Left kidney (tissue), 8 donors: ENCODE measurements around the gene HCAR3. TPM values are rescaled to one million over a fixed set of nuclear protein-coding genes. Genes with fewer than 3 reads are reported as not detected.
"Not testable (repeated sequence)": the region's sequence is repeated elsewhere in the genome, so short reads cannot be mapped to it uniquely, and the experiment has no call there.

Experiments used
- DNase-seq: peaks from one replicate; pipeline ENCODE4 v3.0.0-alpha.2; 2013
- long read RNA-seq, 8 donors: transcript quantifications; one replicate each; lab custom pipeline, GENCODE V29; 2026
- polyA plus RNA-seq: library from polyadenylated mRNA; unstranded; fragments of 120-200 nt; gene quantifications from one replicate; pipeline ENCODE4 v1.2.1, GENCODE V29; 2013; ENCODE audit not compliant: insufficient read length

The HCAR3 gene
- 0.30 TPM for polyA plus RNA-seq
- long read RNA-seq, donor 1, partial matches to known transcripts: 0 of 1 reads
- long read RNA-seq, donor 1, other reads (novel, unspliced or antisense): 0 of 1 reads
- long read RNA-seq, donor 2: 0 reads
- long read RNA-seq, donor 3, partial matches to known transcripts: 0 of 1 reads
- long read RNA-seq, donor 3, other reads (novel, unspliced or antisense): 0 of 1 reads
- long read RNA-seq, donor 4: 0 reads
- long read RNA-seq, donor 5: 0 reads
- long read RNA-seq, donor 6: 0 reads
- long read RNA-seq, donor 7: 0 reads
- long read RNA-seq, donor 8, partial matches to known transcripts: 0 of 1 reads
- long read RNA-seq, donor 8, other reads (novel, unspliced or antisense): 0 of 1 reads

DNA sequence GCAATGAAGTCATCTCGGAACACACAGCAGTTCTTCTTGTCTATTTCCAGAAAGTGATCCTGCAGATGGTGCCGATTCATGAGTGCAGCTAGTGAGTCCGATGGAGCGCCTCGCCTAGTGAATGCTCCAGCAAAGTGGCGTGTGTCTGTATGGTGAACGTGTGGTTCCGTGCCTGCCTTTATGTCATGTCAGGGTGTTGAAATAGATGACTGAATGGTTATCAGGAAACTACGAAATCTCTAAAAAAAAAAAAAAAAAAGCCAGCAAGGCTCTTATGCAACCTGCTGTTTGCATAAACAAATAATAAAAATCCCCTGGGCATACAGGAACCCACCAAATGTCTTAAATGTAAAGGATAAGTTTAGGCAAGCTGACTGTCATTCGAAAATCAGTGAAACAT is at the start of gene HCAR3:
TSS of gene HCAR3 (minus strand) at position 154 of the 400 bp plus-strand sequence. CDS start at position 80, 74 bp downstream.
- not testable (repeated sequence) for DNase-seq

DNA sequence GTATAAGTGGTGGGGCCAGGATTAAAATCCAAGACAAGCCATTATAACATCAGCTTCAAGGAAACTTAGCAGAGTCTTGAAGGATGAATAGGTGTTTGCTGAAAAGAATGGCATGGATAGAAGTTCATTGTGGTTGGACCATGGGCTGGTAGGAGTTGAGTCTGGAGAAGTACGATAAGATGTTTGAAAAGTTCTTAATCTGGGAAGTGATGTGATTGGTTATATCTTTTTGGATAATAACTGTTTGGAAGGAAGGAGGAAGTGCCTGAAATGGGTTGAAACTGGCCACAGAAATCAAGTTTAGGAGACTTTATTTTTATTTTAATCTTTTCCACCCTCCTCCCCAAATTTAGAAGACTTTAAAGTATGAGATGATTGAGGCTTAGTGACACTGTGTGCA is 41.0 kb upstream of the HCAR3 start:
- no peak for DNase-seq

DNA sequence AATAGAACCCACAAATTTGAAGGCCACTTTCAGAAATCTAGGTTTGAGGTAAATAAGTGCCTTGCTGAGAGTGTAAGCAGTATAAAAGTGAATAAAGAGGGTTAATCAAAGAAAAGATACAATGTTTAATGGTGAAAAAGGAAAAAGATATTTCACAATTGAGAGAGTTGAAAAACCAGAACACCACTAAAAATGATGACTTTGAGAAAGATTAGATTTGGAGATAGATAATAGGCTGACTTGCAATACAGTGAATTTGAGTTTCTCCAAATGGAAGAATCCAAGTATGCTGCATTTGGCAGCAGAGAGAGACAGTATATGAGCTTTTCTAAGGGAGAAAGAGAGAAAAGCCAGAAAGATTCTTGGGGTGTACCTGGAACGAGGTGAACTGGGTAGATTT is 38.2 kb upstream of the HCAR3 start:
- DNase-seq: no peak

DNA sequence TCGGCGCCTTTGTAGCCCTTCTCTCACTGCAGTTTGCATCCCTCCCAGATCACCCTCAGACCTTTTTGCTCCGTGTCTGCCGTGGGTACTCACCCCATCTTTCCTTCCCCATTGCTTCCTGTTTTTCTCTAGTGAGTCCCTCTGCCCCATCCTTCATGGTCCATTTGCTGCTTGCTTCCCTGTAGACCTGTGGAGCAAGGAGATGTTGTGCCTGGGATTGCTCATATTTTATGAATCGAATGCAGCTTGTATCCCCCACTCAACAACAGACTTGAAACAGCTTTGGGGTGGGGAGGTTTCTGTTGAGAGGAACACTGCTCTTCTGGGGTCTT is 36.7 kb upstream of the HCAR3 start:
- no peak for DNase-seq

DNA sequence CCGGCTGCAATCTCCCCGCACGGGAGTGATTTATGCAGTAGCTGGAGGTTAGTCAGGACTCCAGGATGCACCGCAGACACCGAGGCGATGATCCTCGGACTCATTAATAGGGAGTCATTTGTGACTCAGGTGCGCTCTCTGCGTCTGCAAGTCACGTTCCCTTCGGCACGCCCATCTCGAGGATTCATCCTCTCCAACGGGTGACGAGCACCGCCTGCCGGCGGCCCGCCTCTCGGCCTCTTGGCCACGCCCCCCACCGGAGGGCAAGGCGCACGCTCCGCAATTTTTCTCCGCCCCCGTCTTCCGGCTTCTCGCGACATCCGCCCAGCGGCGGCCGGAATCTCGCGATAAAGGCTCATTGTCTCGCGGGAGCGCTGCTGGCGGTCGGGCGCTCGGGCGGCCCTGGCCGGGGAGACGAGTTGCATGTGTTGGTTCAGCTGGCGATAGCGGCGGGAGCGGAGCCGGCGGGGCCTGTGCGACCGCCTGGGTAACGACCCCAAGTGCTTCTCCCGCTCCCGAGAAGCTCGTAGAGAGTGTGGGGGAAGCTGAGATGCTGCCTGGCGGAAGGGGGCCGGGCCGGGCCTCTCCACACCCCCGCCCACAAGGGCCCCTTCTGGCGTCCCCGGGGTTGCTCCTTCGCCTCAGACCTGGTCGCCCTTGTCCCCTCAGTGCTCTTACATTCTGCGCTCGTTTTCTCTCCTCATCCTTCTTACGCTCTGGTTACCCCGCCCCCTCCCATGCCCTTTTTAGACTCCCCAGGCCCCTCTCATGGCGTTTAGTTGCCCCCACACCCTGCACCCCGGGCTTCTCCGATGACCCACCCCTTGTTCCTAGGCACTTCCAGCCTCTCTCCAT is 36.1 kb upstream of the HCAR3 start, which contains the start of gene DENR:
TSS of gene DENR (plus strand) at position 361 of the 855 bp plus-strand sequence. CDS start 878 bp downstream, outside the sequence.
- peak; percentile 96 for DNase-seq

DNA sequence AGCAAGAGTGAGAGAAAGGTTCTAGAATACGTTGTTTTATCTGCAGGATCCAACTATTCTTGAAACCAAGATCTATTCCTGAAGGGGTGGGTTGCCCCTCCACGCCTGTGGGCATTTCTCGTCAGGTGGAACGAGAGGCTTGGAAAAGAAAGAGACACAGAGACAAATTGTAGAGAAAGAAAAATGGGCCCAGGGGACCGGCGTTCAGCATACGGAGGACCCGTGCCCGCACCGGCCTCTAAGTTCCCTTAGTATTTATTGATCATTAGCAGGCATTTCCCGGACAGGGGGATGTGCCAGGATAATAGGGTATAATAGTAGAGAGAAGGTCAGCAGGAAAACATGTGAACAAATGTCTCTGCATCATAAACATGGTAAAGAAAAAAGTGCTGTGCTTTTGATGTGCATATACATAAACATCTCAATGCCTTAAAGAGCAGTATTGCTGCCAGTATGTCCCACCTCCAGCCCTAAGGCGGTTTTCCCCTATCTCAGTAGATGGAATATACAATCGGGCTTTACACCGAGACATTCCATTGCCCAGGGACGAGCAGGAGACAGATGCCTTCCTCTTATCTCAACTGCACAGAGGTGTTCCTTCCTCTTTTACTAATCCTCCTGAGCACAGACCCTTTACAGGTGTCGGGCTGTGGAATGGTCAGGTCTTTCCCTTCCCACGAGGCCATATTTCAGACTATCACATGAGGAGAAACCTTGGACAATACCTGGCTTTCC is 34.3 kb upstream of the HCAR3 start:
- DNase-seq: not testable (repeated sequence)

DNA sequence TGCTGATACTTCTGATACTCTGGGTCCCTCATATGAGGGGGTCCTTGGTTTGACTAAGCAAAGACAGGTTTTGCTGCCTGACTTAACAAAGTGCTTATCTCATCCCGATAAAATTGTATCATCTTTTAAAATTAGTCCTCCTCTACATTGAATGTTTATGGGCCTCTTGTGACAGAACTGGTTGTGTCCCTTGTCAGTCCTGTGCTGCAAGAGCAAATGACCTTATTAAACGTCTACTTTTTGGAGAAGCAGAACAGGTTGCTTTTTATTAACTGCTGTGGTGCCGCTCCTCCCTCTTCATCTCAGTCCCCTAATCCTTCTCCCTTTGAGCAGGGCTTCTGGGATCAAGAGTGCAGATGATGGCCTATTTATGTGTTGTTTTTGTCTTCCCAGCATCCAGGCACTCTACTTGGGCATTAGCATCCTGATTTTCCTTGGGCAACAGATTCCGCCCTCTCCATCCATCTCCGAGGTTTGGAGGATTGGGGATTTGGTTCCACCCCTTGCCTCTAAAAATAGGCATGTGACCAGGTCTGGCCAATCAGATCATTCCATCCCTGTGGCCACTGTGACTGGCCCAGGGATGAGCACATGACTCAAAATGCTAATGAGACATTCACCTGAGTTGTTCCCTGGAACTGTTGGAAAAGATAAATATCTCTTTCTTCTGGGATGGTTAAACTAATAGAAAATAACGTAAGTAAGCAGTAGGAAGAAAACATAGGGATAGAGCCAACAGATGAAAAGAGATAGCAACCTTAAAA is 33.1 kb upstream of the HCAR3 start:
- no peak for DNase-seq

DNA sequence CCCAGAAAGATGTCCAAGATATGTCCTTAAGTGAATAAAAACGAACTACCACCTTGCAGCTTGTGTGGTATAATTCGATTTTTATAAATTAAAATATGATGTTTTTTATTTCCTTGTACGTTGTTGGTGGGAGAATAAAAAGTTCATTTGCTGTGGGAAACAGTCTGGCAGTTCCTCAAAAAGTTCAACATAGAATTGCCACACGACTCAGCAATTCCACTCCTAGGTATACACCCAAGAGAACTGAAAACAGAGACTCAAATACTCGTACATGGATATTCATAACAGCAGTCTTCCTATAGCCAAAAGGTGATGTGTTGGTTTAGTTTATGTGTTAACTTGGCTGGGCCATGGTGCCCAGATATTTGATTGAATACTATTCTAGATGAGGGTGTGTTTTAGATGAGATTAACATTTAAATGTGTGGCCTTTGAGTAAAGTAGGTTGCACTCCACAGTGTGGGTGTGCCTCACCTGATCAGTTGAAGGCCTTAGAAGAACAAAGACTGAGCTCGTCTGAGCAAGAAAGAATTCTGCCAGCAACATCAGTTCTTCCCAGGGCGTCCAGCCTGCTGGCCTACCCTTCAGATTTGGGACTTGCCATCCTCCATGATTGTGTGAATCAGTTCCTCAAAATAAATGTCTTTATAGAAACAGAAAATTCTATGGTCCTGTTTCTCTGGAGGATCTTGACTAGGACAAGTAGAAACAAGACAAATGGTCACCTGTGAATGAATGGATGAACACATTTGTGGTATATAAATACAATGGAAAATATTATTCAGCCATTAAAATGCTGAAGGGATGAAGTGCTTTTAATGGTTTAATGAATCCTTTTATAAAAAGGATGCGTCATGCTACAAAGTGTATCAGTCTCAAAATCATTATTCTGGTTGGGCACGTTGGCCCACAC is 30.9 kb upstream of the HCAR3 start:
- DNase-seq: no peak

DNA sequence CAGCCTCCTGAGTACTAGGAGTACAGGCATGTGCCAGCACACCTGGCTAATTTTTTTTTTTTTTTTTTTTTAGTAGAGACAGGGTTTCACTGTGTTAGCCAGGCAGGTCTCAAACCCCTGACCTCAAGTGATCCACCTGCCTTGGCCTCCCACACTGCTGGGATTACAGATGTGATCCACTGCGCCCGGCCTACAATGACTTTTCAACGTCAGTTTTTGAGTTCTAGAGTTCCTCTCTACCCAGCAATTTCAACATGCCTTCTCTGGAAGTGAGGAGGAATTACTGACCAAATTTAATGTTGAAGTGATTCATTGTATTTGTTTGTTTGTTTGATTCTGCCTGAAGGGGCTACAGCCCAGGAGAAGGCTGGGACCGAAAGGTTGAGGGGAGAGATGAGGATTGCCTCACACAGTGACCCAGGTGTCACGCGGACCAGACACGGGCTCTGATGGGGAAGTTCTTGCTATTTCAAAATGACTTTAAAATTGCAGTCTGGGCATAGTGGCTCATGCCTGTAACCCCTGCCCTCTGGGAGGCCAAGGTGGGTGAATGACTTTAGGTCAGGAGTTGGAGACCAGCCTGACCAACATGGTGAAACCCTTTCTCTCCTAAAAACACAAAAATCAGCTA is 27.4 kb upstream of the HCAR3 start:
- no peak for DNase-seq

DNA sequence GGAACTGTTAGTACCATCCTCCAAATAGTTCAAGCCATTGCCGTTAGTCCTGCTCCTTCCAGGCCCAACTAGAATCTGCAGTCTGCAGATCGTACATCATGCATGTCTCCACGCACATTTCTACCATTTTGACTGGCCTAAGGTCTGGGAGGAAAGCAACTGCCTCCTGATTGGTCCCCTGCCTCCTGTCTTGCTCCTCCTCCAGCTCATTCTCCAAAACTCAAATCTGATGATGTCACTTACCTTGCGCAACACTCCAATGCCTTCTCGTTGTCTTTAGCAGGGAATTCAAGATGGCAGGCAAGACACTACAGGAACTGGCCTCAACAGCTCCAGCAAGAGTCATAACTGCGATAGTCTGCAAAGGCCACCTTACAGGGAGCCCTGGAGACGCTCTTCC is 23.7 kb upstream of the HCAR3 start:
- no peak for DNase-seq

DNA sequence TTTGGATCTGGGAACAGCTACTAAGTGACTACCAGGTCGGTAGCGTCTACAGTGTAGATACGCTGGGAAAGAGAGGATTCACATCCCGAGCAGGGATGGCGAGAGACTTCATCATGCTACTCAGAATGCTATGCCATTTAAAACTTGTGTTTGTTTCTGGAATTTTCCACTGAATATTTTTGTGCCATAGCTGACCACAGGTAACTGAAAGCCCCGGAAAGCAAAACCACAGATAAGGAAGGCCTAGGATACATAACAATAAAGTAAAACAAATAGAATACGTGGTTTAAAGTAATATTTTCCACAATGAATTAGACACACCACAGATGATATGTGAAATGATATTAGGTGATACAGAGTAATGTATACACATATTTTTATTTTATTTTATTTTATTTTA is 22.0 kb upstream of the HCAR3 start:
- no peak for DNase-seq

DNA sequence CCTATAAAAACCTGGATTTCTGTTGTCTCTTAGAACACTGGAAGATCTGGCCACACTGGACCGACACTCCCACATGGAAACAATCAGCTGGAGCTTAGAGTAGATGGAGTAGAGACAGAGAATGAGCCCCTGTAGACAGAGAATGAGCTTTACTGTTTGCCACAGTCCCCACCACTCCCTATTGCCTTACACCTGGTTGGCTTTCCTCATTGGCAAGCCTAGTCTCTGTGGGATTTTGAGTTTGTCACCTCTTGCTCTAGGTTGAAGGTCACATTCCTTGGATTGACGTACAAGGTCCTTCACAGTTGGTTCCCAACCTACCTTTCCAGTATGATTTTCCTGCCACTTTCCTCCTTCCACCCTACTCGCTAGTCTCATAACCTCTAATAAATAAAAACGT is 16.0 kb upstream of the HCAR3 start:
- no peak for DNase-seq

DNA sequence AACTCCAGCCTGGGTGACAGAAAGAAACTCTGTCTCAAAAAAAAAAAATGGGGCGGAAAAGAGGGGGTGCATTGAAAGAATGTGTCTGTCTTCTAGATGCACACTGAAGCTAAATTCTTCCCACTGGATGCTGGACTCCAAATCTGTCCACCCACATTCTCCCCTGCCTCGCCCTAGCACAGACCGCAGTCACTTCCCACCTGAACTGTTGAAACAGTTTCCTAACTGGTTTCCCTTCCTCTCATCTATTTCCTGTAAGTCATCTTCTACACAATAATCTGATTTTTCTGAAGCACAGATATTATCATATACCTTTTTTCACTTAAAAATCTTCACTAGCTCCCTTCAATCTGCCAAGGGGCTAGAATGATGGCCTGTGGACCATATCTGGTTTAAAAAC is 15.6 kb upstream of the HCAR3 start:
- no peak for DNase-seq

DNA sequence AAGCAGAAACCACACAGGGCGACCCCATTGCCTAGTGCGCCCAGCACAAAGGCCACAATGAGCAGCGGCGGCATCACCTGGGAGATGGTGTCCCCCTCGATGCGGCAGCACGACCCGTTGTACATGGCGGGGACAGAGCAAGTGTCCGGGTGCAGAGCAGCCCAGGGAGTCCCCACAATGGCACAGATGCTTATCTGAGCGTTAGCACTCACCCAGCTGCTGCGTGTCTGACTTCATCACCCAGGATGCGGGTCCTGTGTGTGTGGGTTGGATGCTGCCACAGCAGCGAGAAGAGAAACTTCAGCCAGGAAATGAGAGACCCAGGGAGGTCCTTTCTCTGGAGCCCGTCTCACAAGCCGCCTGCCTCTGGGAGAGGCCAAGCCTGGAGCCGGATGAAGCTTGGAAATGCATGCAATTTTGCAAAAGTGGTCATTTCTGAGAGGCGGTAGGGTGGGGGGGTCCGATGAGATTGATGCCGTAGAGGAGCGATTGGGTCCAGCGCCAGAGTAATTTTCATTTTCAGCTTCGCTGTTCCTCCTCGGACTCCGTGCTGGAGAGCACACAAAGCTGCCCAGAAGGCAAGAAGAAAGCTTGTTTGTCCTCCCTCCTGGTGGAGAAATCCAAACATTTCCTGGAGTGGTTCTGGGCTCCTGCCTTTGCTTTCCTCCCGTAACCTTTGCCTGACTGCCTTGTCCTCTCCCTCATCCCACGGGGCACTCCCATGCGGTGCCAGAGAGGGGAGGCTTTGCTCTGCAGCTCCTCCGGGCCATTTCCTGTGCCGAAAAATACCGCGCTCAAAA is 13.8 kb upstream of the HCAR3 start, which contains the start of gene HCAR1:
TSS of gene HCAR1 (minus strand) at position 630 of the 800 bp plus-strand sequence. CDS start at position 125, 505 bp downstream.
- DNase-seq: peak; percentile 54

DNA sequence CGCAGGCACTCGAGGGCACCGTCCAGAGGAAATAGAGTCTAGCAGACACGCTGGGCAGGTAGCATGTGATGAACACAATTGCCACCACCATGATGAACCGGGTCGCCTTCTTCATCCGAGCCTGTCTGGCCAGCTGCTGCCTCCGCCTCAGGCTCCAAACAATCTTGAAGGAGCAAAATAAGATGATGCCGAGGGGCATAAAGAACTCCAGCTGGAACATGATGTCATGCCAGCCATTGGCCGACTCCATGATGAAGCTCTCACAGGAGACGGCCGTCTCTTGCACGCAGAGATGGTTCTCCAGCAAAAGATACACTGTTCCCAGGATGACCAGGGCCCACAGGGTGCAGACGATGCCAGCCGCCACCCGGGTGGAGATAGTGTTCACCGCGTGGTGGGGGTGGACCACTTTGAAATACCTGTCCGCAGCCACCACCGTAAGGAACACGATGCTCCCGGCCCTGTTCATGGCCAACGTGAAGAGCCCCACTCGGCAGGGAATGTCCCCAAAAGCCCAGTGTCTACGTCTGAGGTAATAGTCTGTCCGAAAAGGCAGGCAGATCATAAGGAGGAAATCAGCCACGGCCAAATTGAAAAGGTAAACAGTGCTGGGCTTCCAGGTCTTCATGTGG is 13.1 kb upstream of the HCAR3 start:
- DNase-seq: no peak

DNA sequence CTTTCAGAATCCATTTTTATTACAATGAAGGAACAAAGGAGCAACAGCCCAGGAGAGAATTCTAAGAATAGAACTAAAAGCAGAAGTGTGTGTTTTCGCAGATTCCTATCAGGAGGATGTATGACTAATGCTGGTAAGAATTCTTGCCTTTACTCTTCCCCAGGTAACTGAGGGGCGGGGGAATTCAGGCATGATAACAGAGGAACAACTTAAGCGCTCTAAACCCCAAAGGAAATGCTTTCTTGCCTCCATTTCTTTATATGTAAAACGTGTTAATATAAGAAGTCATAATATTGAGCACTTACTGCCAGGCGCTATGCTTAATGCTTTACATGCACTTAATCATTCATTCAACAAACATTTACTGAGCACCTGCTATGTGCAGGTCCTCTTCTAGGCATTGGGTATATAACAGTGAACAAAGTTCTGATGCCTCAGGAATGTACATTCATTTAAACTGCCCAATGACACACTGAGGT is 9.5 kb upstream of the HCAR3 start:
- DNase-seq: no peak

DNA sequence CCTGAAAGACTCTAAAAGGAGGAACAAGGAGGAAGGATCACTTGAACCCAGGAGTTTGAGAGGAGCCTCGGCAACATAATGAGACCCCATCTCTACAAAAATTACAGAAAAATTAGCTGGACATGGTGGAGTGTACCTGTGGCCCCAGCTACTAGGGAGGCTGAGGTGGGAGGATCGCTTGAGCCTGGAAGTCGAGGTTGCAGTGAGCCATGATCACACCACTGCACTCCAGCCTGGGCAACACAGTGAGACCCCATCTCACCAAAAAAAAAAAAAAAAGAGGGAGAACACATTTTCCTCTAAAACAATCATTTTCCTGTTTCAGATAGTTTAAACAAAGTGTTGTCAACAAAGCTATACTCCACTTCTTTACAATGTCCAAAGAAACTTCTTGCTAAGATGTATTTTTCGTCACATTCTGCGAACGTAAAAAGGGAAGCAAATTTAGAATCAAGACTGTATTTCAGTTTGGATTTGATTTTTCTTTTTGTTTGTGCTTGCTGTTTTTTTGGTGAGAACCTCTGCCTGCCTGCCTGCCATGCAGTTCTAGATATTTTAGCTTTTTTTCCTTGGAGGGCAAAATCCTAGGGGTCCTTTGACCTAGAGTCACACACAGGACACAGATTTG is 9.0 kb upstream of the HCAR3 start:
- DNase-seq: no peak

DNA sequence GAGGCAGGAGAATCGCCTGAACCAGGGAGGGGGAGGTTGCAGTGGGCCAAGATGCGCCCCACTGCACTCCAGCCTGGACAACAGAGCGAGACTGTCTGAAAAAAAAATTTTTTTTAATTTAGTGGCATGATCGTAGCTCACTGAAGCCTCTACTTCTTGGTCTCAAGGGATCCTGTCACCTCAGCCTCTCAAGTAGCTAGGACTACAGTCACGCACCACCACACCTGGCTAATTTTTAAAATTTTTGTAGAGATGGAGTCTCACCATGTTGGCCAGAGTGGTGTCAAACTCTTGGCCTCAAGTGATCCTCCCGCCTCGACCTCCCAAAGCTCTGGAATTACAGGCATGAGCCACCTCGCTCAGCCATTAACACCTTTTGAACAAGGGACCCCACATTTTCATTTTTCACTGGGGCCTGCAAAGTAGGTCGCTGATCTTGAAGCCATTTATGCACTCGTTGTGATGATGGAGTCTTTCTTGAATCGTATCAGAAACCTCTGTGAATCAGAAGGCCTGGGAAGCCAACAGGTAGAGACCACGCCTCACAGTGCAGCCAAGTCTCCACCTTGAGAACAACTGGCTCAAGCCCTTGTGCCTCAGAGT is 8.1 kb upstream of the HCAR3 start:
- DNase-seq: no peak
